ENCODE data around the gene PSPH. TPM values are rescaled to one million over a fixed set of nuclear protein-coding genes. Genes with fewer than 3 reads are reported as not detected.
A peak's percentile ranks its signal among the peaks of the same experiment; 100 is the strongest.
"Not testable (repeated sequence)": the region's sequence is repeated elsewhere in the genome, so short reads cannot be mapped to it uniquely, and the experiment has no call there.

Gene PSPH
- total and polyA plus RNA-seq, 12 donors = 2.8 to 68.7 (median 23.0) TPM

GRCh38 chr7:56053379-56053778 is 2.1 kb upstream of the PSPH start:
- Histone ChIP-seq H3K36me3 (replicated peaks in 1 of 2) (peaks cover 0 to 59% of the 10 kb centered on the region in 2 donors), H3K27me3 (no peaks in the 10 kb centered on the region), H3K4me1 (replicated peaks in 1 of 2) (peaks cover 4 to 42% of the 10 kb centered on the region in 2 donors), H3K9me3 (replicated peaks in 1 of 3) (no peaks in the 10 kb centered on the region), H3K4me3 (no peak overlapping the region), H3K27ac (peak overlapping the region in 1 of 5 donors; percentile 19)
- TF ChIP-seq POLR2A (IDR thresholded peaks at IDR 0.05) = no peak
- TF ChIP-seq CTCF (IDR thresholded peaks at IDR 0.05) = no peak
- WGBS, 4 donors = 77 to 87% (median 81%) methylated on average over 9 of the region's 9 CpGs
- DNase-seq = peak in 1 of 7 donors; percentile 1
- intact Hi-C loops (cut with DNase I) = no loop called here

GRCh38 chr7:56051053-56051338 is 248 bp downstream of the PSPH start:
- Histone ChIP-seq H3K4me3 (peak overlapping the region; percentile 16 to 95 (median 40)), H3K9me3 (replicated peaks in 1 of 3) (no peaks in the 10 kb centered on the region), H3K36me3 (replicated peaks in 1 of 2) (peaks cover 0 to 35% of the 10 kb centered on the region in 2 donors), H3K27me3 (no peaks in the 10 kb centered on the region), H3K4me1 (replicated peaks in 1 of 2) (peaks cover 12 to 58% of the 10 kb centered on the region in 2 donors), H3K27ac (peak overlapping the region; percentile 47 to 96 (median 89))
- WGBS, 4 donors = 1 to 2% (median 1%) methylated on average over 8 to 9 of the region's 9 CpGs
- intact Hi-C loops (cut with DNase I) = no loop called here
- no peak for DNase-seq
- TF ChIP-seq POLR2A (IDR thresholded peaks at IDR 0.05) (no peak), CTCF (IDR thresholded peaks at IDR 0.05) (no peak)

- Histone ChIP-seq H3K4me1 (replicated peaks in 1 of 2) (peaks cover 12 to 48% of the 10 kb centered on the region in 2 donors), H3K36me3 (replicated peaks in 1 of 2) (peaks cover 0 to 13% of the 10 kb centered on the region in 2 donors), H3K27ac (peak overlapping the region in 2 of 5 donors; percentile 58 to 62)
- intact Hi-C loops (cut with DNase I); H3K27me3 ChIP-seq; H3K4me3 ChIP-seq; H3K9me3 ChIP-seq (replicated peaks in 1 of 3): not testable (repeated sequence)
- peak in 5 of 7 donors; percentile 24 to 47 (median 37) for DNase-seq
- 47 to 74% (median 61%) methylated on average over 8 of the region's 8 CpGs for WGBS, 4 donors
Measured at GRCh38 chr7:56048763-56049162, 2.5 kb downstream of the PSPH start.

GRCh38 chr7:56048245-56048644 is 3.0 kb downstream of the PSPH start:
- H3K27ac ChIP-seq = peak overlapping the region in 4 of 5 donors; percentile 53 to 63 (median 60)
- TF ChIP-seq CTCF (IDR thresholded peaks at IDR 0.05) = no peak
- no peak for TF ChIP-seq POLR2A (IDR thresholded peaks at IDR 0.05)
- intact Hi-C loops (cut with DNase I) = no loop called here

GRCh38 chr7:56047446-56048116 is 3.7 kb downstream of the PSPH start:
- H3K4me3 ChIP-seq; H3K27me3 ChIP-seq; H3K9me3 ChIP-seq (replicated peaks in 1 of 3); intact Hi-C loops (cut with DNase I); H3K36me3 ChIP-seq (replicated peaks in 1 of 2): not testable (repeated sequence)
- Histone ChIP-seq H3K4me1 (replicated peaks in 1 of 2) (peaks cover 12 to 36% of the 10 kb centered on the region in 2 donors), H3K27ac (peak overlapping the region; percentile 53 to 63 (median 60))
- DNase-seq = peak in 4 of 7 donors; percentile 28 to 56 (median 43)
- WGBS, 4 donors = 46 to 76% (median 65%) methylated on average over 11 of the region's 11 CpGs

More at GRCh38 chr7:56048245-56048644, 3.0 kb downstream of the PSPH start:
- 74 to 88% (median 83%) methylated on average over 1 of the region's 1 CpG for WGBS, 4 donors
- peaks cover 12 to 43% of the 10 kb centered on the region in 2 donors for H3K4me1 ChIP-seq (replicated peaks in 1 of 2)
- no peaks in the 10 kb centered on the region for H3K27me3 ChIP-seq
- no peak for DNase-seq
- H3K9me3 ChIP-seq (replicated peaks in 1 of 3) = no peaks in the 10 kb centered on the region
- peaks cover 0 to 8% of the 10 kb centered on the region in 2 donors for H3K36me3 ChIP-seq (replicated peaks in 1 of 2)
- no peak overlapping the region for H3K4me3 ChIP-seq

Data from adrenal gland (tissue), 12 donors.